ENCODE measurements around the gene WDR64. TPM values are rescaled to one million over a fixed set of nuclear protein-coding genes. Genes with fewer than 3 reads are reported as not detected.

The WDR64 gene
- total and polyA plus RNA-seq, 2 experiments from 2014 or later, result not detected

GRCh38 chr1:241765390-241765789 is 113.3 kb downstream of the WDR64 start:
- DNase-seq (ENCODE audit: low read depth in 1 of 2, low spot score in 1 of 2), result no peak
- H3K27me3 ChIP-seq, result no peaks in the 10 kb centered on the region
- no peak overlapping the region for H3K4me3 ChIP-seq
- H3K27ac ChIP-seq, result no peak overlapping the region
- no peak for TF ChIP-seq CTCF (IDR thresholded peaks at IDR 0.05; ENCODE audit: low read depth, low read length)
- H3K9me3 ChIP-seq (ENCODE audit: low read depth), result no peaks in the 10 kb centered on the region
- peaks cover 6% of the 10 kb centered on the region for H3K4me1 ChIP-seq (ENCODE audit: low read depth)
- H3K36me3 ChIP-seq, result no peaks in the 10 kb centered on the region

- Histone ChIP-seq H3K4me3 (no peak overlapping the region), H3K36me3 (no peaks in the 10 kb centered on the region), H3K9me3 (ENCODE audit: low read depth) (no peaks in the 10 kb centered on the region), H3K27ac (no peak overlapping the region), H3K4me1 (ENCODE audit: low read depth) (peaks cover 11% of the 10 kb centered on the region), H3K27me3 (no peaks in the 10 kb centered on the region)
- DNase-seq (ENCODE audit: low read depth in 1 of 2, low spot score in 1 of 2), result no peak
- no peak for TF ChIP-seq CTCF (IDR thresholded peaks at IDR 0.05; ENCODE audit: low read depth, low read length)
These were observed 115.7 kb downstream of the WDR64 start for GRCh38 chr1:241767737-241768136.

- peak in 1 of 2 donors; percentile 17 for DNase-seq (ENCODE audit: low read depth in 1 of 2, low spot score in 1 of 2)
- Histone ChIP-seq H3K9me3 (ENCODE audit: low read depth) (no peaks in the 10 kb centered on the region), H3K4me1 (ENCODE audit: low read depth) (peaks cover 11% of the 10 kb centered on the region), H3K27ac (no peak overlapping the region), H3K4me3 (no peak overlapping the region), H3K27me3 (no peaks in the 10 kb centered on the region), H3K36me3 (no peaks in the 10 kb centered on the region)
- TF ChIP-seq CTCF (IDR thresholded peaks at IDR 0.05; ENCODE audit: low read depth, low read length), result no peak
These were observed 118.0 kb downstream of the WDR64 start for GRCh38 chr1:241770115-241770514.

- no peak overlapping the region for H3K27ac ChIP-seq
- no peak for DNase-seq (ENCODE audit: low read depth in 1 of 2, low spot score in 1 of 2)
- H3K4me3 ChIP-seq, result no peak overlapping the region
- H3K9me3 ChIP-seq (ENCODE audit: low read depth), result no peaks in the 10 kb centered on the region
- H3K36me3 ChIP-seq, result no peaks in the 10 kb centered on the region
- no peaks in the 10 kb centered on the region for H3K27me3 ChIP-seq
- no peak for TF ChIP-seq CTCF (IDR thresholded peaks at IDR 0.05; ENCODE audit: low read depth, low read length)
- H3K4me1 ChIP-seq (ENCODE audit: low read depth), result peaks cover 11% of the 10 kb centered on the region
These were observed 119.0 kb downstream of the WDR64 start for GRCh38 chr1:241771117-241771516.

GRCh38 chr1:241772932-241773500 is 120.9 kb downstream of the WDR64 start:
- H3K4me1 ChIP-seq (ENCODE audit: low read depth), result peaks cover 11% of the 10 kb centered on the region

More at GRCh38 chr1:241772932-241773500, 120.9 kb downstream of the WDR64 start:
- DNase-seq (ENCODE audit: low read depth in 1 of 2, low spot score in 1 of 2), result no peak
- no peaks in the 10 kb centered on the region for H3K27me3 ChIP-seq
- H3K4me3 ChIP-seq, result no peak overlapping the region
- no peaks in the 10 kb centered on the region for H3K36me3 ChIP-seq
- H3K9me3 ChIP-seq (ENCODE audit: low read depth), result no peaks in the 10 kb centered on the region
- H3K27ac ChIP-seq, result no peak overlapping the region
- TF ChIP-seq CTCF (IDR thresholded peaks at IDR 0.05; ENCODE audit: low read depth, low read length), result no peak
